Skeletal muscle cell (primary cell): ENCODE data around the gene ECE1.
A peak's percentile ranks its signal among the peaks of the same experiment; 100 is the strongest.
"Not testable (repeated sequence)": the region's sequence is repeated elsewhere in the genome, so short reads cannot be mapped to it uniquely, and the experiment has no call there.

Experiments
- DNase-seq: peaks from one replicate; pipeline ENCODE4 v3.0.0-alpha.2; 2010; ENCODE audit warnings: low read depth
- H3K4me3 ChIP-seq: 2 replicates; pipeline ENCODE4 v1.5.1; 2011; ENCODE audit warnings: low read depth, mild to moderate bottlenecking, control low read depth, low read length, moderate library complexity

The ECE1 gene

DNA sequence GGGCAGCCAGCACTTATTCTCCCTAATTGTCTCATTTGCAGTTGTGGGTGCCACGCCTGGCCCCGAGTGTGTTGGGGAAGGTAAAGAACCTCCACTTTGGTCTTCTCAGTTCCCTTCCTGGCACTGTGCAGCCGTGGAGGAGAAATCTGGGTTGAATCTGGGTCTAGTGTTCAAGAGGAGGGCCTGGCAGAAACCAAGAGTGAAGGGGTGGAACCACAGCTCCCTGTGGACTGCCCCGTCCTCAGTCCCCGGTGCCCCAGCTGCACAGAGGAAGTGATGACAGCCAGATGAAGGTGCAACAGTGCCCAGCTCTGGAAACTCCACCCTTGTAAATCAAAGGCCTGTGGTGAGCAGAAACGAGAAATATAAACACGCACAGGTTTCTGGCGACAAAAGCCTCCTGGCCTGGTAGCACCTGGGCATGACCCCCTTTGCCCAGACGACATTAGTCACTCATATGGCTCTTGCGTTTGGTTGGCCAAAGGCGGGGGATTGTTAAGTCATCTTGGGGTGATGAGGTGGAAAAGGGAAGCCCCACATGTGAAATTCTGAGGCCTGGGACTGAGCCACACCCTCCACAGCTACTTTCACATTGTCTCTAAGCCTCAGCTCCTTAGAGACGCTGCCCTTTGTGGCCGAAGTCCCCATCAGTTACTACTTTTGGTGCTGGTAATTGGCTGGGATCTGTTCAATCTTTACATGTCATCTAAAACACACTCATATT, 4.2 kb upstream of the ECE1 start:
- no peak overlapping the region for H3K4me3 ChIP-seq
- DNase-seq = no peak

DNA sequence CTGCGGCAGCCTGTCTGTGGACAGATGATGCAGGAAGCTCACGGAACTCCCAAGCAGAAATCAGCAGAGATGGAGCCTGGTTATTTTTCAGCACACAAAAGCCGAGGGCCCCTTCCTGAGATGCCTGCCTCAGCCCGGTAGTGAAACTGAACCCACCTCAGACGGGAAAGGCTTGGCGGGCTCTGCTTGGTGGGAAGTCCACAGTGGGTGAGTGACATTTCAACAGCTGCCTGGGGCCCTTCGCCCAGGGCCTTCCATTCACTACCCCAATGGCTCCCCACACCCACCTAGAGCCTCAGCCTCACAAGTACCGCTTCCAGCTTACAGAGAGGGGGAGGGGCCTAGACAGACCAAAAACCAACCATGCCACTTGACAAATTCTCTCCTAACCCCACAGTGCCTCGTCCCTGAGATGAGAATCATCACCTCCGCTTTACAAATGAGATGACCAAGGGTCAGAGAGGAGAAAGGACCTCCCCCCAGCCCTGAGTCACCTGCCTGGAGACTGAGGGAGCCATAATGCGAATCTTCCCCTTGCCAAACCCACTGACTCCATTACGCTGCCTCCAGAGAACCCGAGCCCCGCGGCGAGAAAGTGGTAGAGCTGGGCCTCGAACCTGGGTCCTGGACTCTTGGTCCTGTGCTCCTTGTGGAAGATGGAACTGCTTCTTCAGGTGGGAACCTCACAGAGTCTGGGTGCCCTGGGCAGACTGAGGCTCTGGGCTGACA, 3.4 kb upstream of the ECE1 start:
- DNase-seq = no peak
- no peak overlapping the region for H3K4me3 ChIP-seq

DNA sequence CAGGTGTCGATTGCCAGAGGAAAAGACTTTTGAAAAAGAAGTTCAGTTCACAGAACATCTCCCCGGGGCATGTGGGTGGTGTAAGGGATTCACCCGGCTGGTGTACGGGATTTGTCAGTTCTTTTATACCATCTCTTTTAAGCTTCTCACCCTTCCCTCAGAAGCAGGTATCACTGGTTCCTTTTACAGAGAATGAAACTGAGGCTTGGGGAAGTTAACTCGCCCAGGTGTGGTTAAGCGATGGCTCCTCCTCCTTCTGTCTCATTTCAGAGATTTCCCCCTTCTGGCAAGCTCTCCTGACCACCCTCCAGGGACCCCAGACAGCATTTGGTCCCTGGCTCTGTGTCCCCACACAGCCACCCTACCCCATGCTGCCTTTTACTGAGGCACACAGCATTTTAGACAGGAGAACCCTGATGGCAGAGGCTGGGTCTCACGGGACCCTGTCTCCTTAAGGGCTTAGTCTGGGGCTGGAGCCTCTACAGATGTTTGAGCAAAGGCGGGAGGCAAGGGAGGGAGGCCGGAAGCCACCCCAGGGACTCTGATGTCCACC, 2.8 kb upstream of the ECE1 start:
- DNase-seq = no peak
- H3K4me3 ChIP-seq = no peak overlapping the region

DNA sequence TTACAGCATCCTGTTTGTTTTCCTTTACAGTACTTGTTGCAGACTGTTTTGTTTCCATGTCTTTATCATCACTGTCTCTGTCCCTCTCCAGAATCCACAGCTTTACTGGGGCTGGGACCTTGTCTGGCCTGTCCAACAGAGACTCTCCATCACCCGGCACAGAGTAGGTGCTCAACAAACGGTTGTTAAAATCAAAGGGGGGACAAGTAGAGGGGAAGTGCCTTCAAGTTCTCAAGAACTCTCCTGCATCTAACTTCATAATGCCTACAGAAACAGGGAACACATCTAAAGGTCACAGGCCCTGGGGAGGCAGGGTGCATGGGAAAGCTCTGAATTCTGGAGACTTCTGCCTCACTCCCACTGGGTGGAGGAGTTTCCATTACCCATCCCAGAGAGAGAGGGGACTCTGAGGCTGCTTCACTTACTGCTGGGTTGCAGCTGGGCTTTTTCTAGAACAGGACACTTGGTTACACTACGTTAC, 2.3 kb upstream of the ECE1 start:
- no peak for DNase-seq
- H3K4me3 ChIP-seq = no peak overlapping the region

DNA sequence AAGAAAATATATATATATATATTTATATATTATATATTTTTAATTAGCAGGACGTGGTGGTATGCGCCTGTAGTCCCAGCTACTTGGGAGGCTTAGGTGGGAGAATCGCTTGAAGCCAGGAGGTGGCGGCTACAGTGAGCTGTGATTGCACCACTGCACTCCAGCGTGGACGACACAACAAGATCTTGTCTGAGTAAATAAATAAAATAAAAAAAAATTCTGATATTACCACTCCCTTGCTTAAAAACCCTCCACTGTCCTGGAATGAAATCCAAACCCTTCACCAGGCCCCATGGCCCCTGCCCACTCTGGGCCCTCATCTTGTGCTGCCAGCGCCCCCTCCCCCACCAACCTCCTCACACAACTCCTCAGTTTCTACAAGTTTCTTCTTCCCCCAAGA, 1.7 kb upstream of the ECE1 start:
- DNase-seq = no peak
- H3K4me3 ChIP-seq = no peak overlapping the region

GRCh38 chr1:21291184-21291583, 921 bp upstream of the ECE1 start:
- H3K4me3 ChIP-seq = no peak overlapping the region

DNA sequence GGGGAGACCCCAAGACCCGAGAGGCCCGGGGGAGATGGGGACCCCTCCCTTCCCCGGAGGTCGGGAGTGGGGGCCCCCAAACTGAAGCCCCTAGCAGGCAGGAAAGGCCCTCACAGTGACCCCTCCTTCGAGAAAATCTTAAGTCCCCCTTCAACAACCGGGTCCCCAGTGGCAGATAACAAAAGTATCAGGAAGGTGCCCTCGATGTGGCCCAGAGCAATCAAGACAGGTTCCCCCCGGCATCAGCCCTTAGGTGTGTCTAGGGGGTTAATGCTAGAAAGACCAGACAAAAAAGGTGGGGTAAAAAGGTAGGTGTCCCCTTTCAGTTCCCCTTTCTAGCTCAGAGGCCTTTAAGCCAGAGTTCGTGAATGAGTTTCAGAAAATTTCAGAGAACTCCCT, 282 bp upstream of the ECE1 start:
- DNase-seq = no peak
- peak overlapping the region; percentile 64 for H3K4me3 ChIP-seq

More at GRCh38 chr1:21291184-21291583, 921 bp upstream of the ECE1 start:
- no peak for DNase-seq

GRCh38 chr1:21289127-21289526, 1.1 kb downstream of the ECE1 start:
- DNase-seq = no peak

GRCh38 chr1:21287905-21288514, 2.3 kb downstream of the ECE1 start:
- no peak overlapping the region for H3K4me3 ChIP-seq
- DNase-seq = no peak

More at GRCh38 chr1:21289127-21289526, 1.1 kb downstream of the ECE1 start:
- H3K4me3 ChIP-seq = peak overlapping the region; percentile 64

- DNase-seq, H3K4me3 ChIP-seq: not testable (repeated sequence)
Observed at GRCh38 chr1:21285386-21285785, 4.9 kb downstream of the ECE1 start.

- no peak for DNase-seq
- no peak overlapping the region for H3K4me3 ChIP-seq
Observed at GRCh38 chr1:21285055-21285372, 5.2 kb downstream of the ECE1 start.

DNA sequence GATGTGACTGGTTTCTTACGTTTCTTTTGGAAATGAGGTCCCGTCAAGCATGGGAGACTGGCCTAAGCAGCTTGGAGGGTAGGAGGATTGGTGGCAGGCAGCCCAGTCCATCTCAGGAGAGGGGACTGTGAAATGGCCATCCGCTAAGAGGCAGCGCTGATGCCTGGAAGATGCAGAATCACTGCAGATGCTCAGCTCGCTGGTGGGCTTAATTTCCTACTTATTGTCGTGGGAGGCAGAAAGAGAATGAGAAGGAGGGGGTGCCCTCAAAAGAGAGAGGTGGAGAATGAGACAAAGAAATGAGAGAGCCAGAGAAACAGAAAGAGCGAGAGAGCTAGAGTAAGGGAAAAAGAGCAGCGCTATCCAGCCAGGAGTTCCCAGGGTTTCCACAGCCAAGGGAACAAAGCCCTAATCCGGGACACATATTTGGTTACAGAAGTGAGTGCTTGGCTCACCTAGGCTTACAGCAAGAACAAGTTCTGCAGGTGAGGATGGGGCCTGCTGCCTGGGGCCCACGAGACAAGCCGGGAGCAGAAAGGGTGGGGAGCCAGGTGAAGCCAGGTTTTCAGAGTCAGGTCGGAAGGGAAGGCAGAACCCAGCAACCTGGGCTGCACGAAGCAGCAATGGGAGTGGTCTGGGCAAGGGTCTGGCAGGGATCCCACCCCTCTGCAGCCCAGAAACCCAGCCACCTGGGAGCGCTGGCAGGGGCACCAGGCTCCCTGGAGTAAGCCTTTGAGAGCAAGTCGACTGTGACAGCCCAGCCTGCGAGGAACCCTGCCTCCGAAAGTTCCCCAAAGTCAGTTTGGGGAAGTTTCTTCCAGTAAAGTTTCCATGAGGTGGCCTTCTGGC, 5.8 kb downstream of the ECE1 start:
- no peak overlapping the region for H3K4me3 ChIP-seq
- no peak for DNase-seq

- DNase-seq = no peak
- H3K4me3 ChIP-seq = no peak overlapping the region
Observed at GRCh38 chr1:21283524-21283923, 6.7 kb downstream of the ECE1 start.

- DNase-seq, H3K4me3 ChIP-seq: not testable (repeated sequence)
Observed at GRCh38 chr1:21282020-21282419, 8.2 kb downstream of the ECE1 start.

DNA sequence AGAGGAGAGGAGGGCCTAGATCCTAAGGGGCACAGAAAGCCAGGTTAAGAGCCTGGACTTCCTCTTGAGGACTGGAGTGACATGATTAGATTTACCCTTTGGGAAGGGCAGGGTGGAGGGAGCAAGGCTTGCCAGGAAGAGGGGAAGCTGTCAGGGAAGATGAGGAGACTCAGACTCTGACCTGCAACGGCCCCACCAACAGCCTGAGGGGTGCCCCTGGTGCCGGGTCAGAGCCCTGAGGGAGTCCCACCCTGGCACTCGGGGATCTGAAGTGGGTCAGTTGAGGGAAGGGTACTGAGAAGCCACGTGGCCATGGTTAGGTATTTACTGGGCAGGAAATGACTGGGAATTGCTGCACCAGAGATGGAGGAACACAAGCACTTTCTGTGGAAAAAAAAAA, 9.8 kb downstream of the ECE1 start:
- DNase-seq = no peak
- no peak overlapping the region for H3K4me3 ChIP-seq

- H3K4me3 ChIP-seq = no peak overlapping the region
- no peak for DNase-seq
Observed at GRCh38 chr1:21280011-21280471, 10.2 kb downstream of the ECE1 start.

GRCh38 chr1:21278860-21279845, 11.1 kb downstream of the ECE1 start:
- DNase-seq = no peak
- no peak overlapping the region for H3K4me3 ChIP-seq

GRCh38 chr1:21278208-21278859, 11.9 kb downstream of the ECE1 start:
- no peak for DNase-seq
- H3K4me3 ChIP-seq = no peak overlapping the region
